GM12878 (cell line): ENCODE results near the gene MSI2. TPM values are rescaled to one million over a fixed set of nuclear protein-coding genes. Genes with fewer than 3 reads are reported as not detected.

Experiments
- ATAC-seq: fragments of 200-7000 bp; cut with Tn5 transposase; 3 replicates; pipeline ENCODE4 v1.9.1; 2020; ENCODE audit warnings: mild to moderate bottlenecking, moderate library complexity
- BruUV-seq: library from RNA; stranded (reverse); fragments of 400-500 nt; replicated peaks from 2 replicates; lab custom pipeline; 2021; lab: Mats Ljungman, UMichigan
- CTCF ChIA-PET: fragments of 300-600 bp; sonication (Branson Sonifier 250); formaldehyde crosslinking; extraction: SDS; loops from one replicate; lab custom pipeline; 2021; ENCODE audit warnings: inconsistent platforms; lab: Yijun Ruan, JAX
- POLR2A ChIA-PET: fragments of 350-600 bp; formaldehyde crosslinking; extraction: SDS; loops from one replicate; lab custom pipeline; 2021; ENCODE audit warnings: inconsistent platforms; lab: Charles Lee
- RAD21 ChIA-PET: fragments of 300-600 bp; sonication (Branson Sonifier 250); formaldehyde crosslinking; loops from one replicate; lab custom pipeline; 2023; ENCODE audit warnings: antibody characterized with exemption; ENCODE audit not compliant: unreplicated experiment; lab: Charles Lee
- SMC1A ChIA-PET: fragments of 300-600 bp; sonication (Branson Sonifier 250); formaldehyde crosslinking; loops from one replicate; lab custom pipeline; 2023; ENCODE audit not compliant: unreplicated experiment, uncharacterized antibody; lab: Charles Lee
- DNase-seq: peaks from one replicate; pipeline ENCODE4 v3.0.0-alpha.2; 2011; ENCODE audit warnings: low read depth, low spot score
- FAIRE-seq: peaks from 3 replicates; lab custom pipeline; 2011; peaks lifted over from hg19 to GRCh38; lab: Jason Lieb, UNC
- H2AFZ ChIP-seq: 2 replicates; pipeline ENCODE4 v1.6.0; 2011; ENCODE audit warnings: low read depth, low read length, control low read depth; ENCODE audit not compliant: control insufficient read depth
- H3K27ac ChIP-seq: 2 replicates; pipeline ENCODE4 v1.5.1; 2011; ENCODE audit warnings: control low read depth; ENCODE audit not compliant: control insufficient read depth, insufficient read depth
- H3K27me3 ChIP-seq, 2 experiments: replicated peaks in 1 of 2; 2 replicates each; pipeline versions ENCODE4 v1.6.0 to v1.6.1; 2011; ENCODE audit warnings: low read length in 1 of 2; ENCODE audit not compliant: control insufficient read depth in 2 of 2, insufficient read depth in 2 of 2
- H3K36me3 ChIP-seq, 2 experiments: 2 replicates each; pipeline ENCODE4 v1.5.1; 2011; ENCODE audit warnings: low read length in 1 of 2; ENCODE audit not compliant: control insufficient read depth in 2 of 2, insufficient read depth in 2 of 2
- H3K4me1 ChIP-seq: 2 replicates; pipeline ENCODE4 v1.6.1; 2011; ENCODE audit warnings: mild to moderate bottlenecking, low read length, moderate library complexity, mixed read lengths; ENCODE audit not compliant: control insufficient read depth, insufficient read depth
- H3K4me2 ChIP-seq: 2 replicates; pipeline ENCODE4 v1.6.0; 2011; ENCODE audit warnings: control low read depth; ENCODE audit not compliant: control insufficient read depth, insufficient read depth
- H3K4me3 ChIP-seq: fragments of 200-600 bp; sonication (generic); 2 replicates; pipeline ENCODE4 v1.5.1; 2016
- H3K79me2 ChIP-seq: 2 replicates; pipeline ENCODE4 v1.6.0; 2011; ENCODE audit warnings: low read length; ENCODE audit not compliant: control insufficient read depth, insufficient read depth
- H3K9ac ChIP-seq: 2 replicates; pipeline ENCODE4 v1.8.0; 2011; ENCODE audit warnings: low read length, control low read depth, mixed read lengths; ENCODE audit not compliant: control insufficient read depth, insufficient read depth
- H3K9me3 ChIP-seq: replicated peaks from 3 replicates; pipeline ENCODE4 v1.5.1; 2011; ENCODE audit warnings: mild to moderate bottlenecking, low read length; ENCODE audit not compliant: control insufficient read depth, insufficient read depth
- H4K20me1 ChIP-seq: 2 replicates; pipeline ENCODE4 v1.6.0; 2011; ENCODE audit not compliant: control insufficient read depth, insufficient read depth
- BMI1 ChIP-seq: fragments of 450-650 bp; IDR thresholded peaks from 2 replicates; pipeline ENCODE4 v1.6.1; 2016; ENCODE audit warnings: mild to moderate bottlenecking, moderate library complexity, borderline replicate concordance
- CBFB ChIP-seq: IDR thresholded peaks from 2 replicates; pipeline ENCODE4 v1.6.1; 2016; ENCODE audit warnings: antibody characterized with exemption, low read depth
- ESRRA ChIP-seq: IDR thresholded peaks from 2 replicates; pipeline ENCODE4 v1.6.1; 2012; ENCODE audit warnings: mild to moderate bottlenecking, low read length, improper control_type of control experiment
- FOXK2 ChIP-seq: fragments of 450-650 bp; IDR thresholded peaks from 2 replicates; pipeline ENCODE4 v1.6.1; 2017; ENCODE audit warnings: mild to moderate bottlenecking, moderate library complexity
- NFYA ChIP-seq: IDR thresholded peaks from 2 replicates; pipeline ENCODE4 v1.6.1; 2011; ENCODE audit warnings: low read depth, mild to moderate bottlenecking, low read length, improper control_type of control experiment, borderline replicate concordance
- SIX5 ChIP-seq: IDR thresholded peaks from 2 replicates; pipeline ENCODE4 v1.6.1; 2011; ENCODE audit warnings: mild to moderate bottlenecking, low read depth, low read length, moderate library complexity; ENCODE audit not compliant: severe bottlenecking
- SPI1 ChIP-seq: IDR thresholded peaks from 2 replicates; pipeline ENCODE4 v1.6.1; 2011; ENCODE audit warnings: low read depth, mild to moderate bottlenecking, low read length, moderate library complexity, borderline replicate concordance; ENCODE audit not compliant: insufficient read depth
- SRF ChIP-seq, 2 experiments: IDR thresholded peaks; 2 replicates each; pipeline ENCODE4 v1.6.1; 2011; ENCODE audit warnings: low read depth in 2 of 2, low read length in 2 of 2, mild to moderate bottlenecking in 1 of 2, moderate library complexity in 1 of 2
- ZSCAN29 ChIP-seq: fragments of 450-650 bp; IDR thresholded peaks from 2 replicates; pipeline ENCODE4 v1.6.1; 2017; ENCODE audit warnings: mild to moderate bottlenecking, moderate library complexity
- WGBS: methylation state at CpG from one replicate; pipeline ENCODE4 v1.1.6; 2016; ENCODE audit warnings: low lambda C conversion rate; ENCODE audit not compliant: insufficient replicate concordance, insufficient coverage; ENCODE audit errors: missing lambda C conversion rate; 5-methylcytosine and 5-hydroxymethylcytosine counted together
- in situ Hi-C: fragments of 300-500 bp; cut with MboI; formaldehyde crosslinking; loops from 9 replicates; pipeline ENCODE4 v1.14.3; 2018; ENCODE audit warnings: mixed read lengths
- intact Hi-C: fragments of 100-400 bp; cut with micrococcal nuclease; formaldehyde crosslinking; loops from one replicate; pipeline ENCODE4 v1.14.2; 2022; ENCODE audit not compliant: unreplicated experiment
- polyA plus RNA-seq, 11 experiments: library from polyadenylated mRNA; depleted of rRNA in 4 of 11; unstranded in 6 of 11; stranded (reverse) in 5 of 11; fragments of >200 nt; fragmentation: Nextera tagmentation in 4 of 11; fragmentation: Illumina TruSeq in 1 of 11; extraction: Ambion mirVana in 4 of 11; extraction: Trizol in 1 of 11; gene quantifications; 1 replicate in 1 of 11; 2 replicates in 10 of 11; pipeline versions ENCODE4 v1.2.1 to v1.2.3, GENCODE V29; 2011 to 2016; ENCODE audit warnings: inconsistent platforms in 2 of 11, missing spikeins in 2 of 11, low read depth in 1 of 11
- total RNA-seq, 4 experiments: library from RNA; depleted of rRNA in 3 of 4; stranded (reverse); fragments of >200 nt in 3 of 4; fragmentation: Illumina TruSeq in 1 of 4; extraction: Trizol in 1 of 4; gene quantifications; 2 replicates each; pipeline versions ENCODE4 v1.2.1 to v1.2.3, GENCODE V29; 2013 to 2021
- TF ChIP-seq, protein P1 (sequence below): IDR thresholded peaks from 2 replicates; pipeline ENCODE4 v1.6.1; 2011; ENCODE audit warnings: borderline replicate concordance, low read depth, mild to moderate bottlenecking, moderate library complexity, mixed read lengths, low read length; ENCODE audit not compliant: insufficient read depth; ENCODE audit errors: extremely low read length
- TF ChIP-seq, protein P2 (sequence below): IDR thresholded peaks from 2 replicates; pipeline ENCODE4 v1.6.1; 2011; ENCODE audit warnings: low read depth, low read length, improper control_type of control experiment, borderline replicate concordance

The MSI2 gene
- total and polyA plus RNA-seq, 10 of the 15 experiments (the other 5 are each of a cell fraction or from before 2014, with no cell fraction given), result 6.1 to 76.1 (median 42.0) TPM

DNA sequence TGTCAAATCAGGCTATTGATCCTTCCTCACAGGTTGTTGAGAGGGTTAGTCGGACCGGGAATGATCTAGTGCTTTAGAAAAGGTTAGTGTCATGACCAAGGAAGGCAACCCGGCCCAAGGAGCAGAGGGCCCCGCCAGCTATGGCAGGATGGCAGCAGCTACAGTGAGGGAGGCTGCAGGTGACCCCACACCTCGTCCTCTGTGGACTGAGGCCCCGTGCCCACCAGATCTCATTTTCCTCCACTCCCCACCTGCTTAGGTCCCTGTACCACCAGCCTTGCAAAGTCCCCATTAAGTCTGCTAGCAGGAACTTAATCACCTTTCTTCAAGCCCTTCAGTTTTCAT, 381.3 kb downstream of the MSI2 start:
- WGBS, result 56% methylated on average over 6 of the region's 6 CpGs
- Histone ChIP-seq H3K9me3 (no peaks in the 10 kb centered on the region), H3K36me3 (peaks cover 4 to 10% of the 10 kb centered on the region in 2 experiments), H3K4me3 (no peak overlapping the region), H3K27ac (no peak overlapping the region), H4K20me1 (no peaks in the 10 kb centered on the region), H2AFZ (no peak overlapping the region), H3K4me1 (no peaks in the 10 kb centered on the region), H3K79me2 (no peaks in the 10 kb centered on the region), H3K27me3 (no peaks in the 10 kb centered on the region), H3K4me2 (no peak overlapping the region), H3K9ac (no peak overlapping the region)
- ChIA-PET CTCF (no interaction called here), POLR2A (no interaction called here), RAD21 (no interaction called here), SMC1A (no interaction called here)
- ATAC-seq (no peak), FAIRE-seq (no peak), DNase-seq (no peak)
- in situ Hi-C loops, result no loop called here
- intact Hi-C loops, result no loop called here
- no peak for TF ChIP-seq FOXK2
- no peak for TF ChIP-seq ZSCAN29
- TF ChIP-seq SPI1, result no peak
- TF ChIP-seq ESRRA, result no peak
- TF ChIP-seq, protein P1, sequence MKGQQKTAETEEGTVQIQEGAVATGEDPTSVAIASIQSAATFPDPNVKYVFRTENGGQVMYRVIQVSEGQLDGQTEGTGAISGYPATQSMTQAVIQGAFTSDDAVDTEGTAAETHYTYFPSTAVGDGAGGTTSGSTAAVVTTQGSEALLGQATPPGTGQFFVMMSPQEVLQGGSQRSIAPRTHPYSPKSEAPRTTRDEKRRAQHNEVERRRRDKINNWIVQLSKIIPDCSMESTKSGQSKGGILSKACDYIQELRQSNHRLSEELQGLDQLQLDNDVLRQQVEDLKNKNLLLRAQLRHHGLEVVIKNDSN, result no peak
- TF ChIP-seq BMI1, result no peak
- TF ChIP-seq, protein P2, sequence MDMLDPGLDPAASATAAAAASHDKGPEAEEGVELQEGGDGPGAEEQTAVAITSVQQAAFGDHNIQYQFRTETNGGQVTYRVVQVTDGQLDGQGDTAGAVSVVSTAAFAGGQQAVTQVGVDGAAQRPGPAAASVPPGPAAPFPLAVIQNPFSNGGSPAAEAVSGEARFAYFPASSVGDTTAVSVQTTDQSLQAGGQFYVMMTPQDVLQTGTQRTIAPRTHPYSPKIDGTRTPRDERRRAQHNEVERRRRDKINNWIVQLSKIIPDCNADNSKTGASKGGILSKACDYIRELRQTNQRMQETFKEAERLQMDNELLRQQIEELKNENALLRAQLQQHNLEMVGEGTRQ, result no peak
- no peak for TF ChIP-seq CBFB
- TF ChIP-seq SRF (IDR thresholded peaks at IDR 0.05; ENCODE audit: low read depth in 2 of 2, low read length in 2 of 2), result no peak
- TF ChIP-seq SIX5, result no peak
- no peak for TF ChIP-seq NFYA
- no TSS peak for BruUV-seq
